ENCODE data around the gene HEPACAM.

Gene HEPACAM

GRCh38 chr11:124916370-124916710, 19.5 kb downstream of the HEPACAM start:
- no peaks in the 10 kb centered on the region for H3K79me2 ChIP-seq (ENCODE audit: control insufficient read depth, low read length)
- H3K27ac ChIP-seq (ENCODE audit: low read depth, low read length), result no peak overlapping the region
- no peaks in the 10 kb centered on the region for H3K36me3 ChIP-seq (ENCODE audit: control insufficient read depth, low read length)
- H3F3A ChIP-seq (ENCODE audit: control insufficient read depth, insufficient read depth), result no peaks in the 10 kb centered on the region
- no peaks in the 10 kb centered on the region for H4K20me1 ChIP-seq (ENCODE audit: control insufficient read depth, insufficient read depth, low read depth, low read length)
- H3K9me2 ChIP-seq (replicated peaks; ENCODE audit: control insufficient read depth, low read length), result no peaks in the 10 kb centered on the region
- H3K4me1 ChIP-seq (ENCODE audit: control insufficient read depth, low read length), result no peaks in the 10 kb centered on the region
- H3K27me3 ChIP-seq (ENCODE audit: control insufficient read depth, low read length), result peaks cover 3% of the 10 kb centered on the region; the same call in 1 of the 2 replicates
- H3K4me2 ChIP-seq (ENCODE audit: low read length), result no peak overlapping the region
- H3K4me3 ChIP-seq (ENCODE audit: low read length), result no peak overlapping the region
- no peaks in the 10 kb centered on the region for H3K9me3 ChIP-seq (ENCODE audit: control insufficient read depth, insufficient read depth, low read length)
- TF ChIP-seq, protein P1, sequence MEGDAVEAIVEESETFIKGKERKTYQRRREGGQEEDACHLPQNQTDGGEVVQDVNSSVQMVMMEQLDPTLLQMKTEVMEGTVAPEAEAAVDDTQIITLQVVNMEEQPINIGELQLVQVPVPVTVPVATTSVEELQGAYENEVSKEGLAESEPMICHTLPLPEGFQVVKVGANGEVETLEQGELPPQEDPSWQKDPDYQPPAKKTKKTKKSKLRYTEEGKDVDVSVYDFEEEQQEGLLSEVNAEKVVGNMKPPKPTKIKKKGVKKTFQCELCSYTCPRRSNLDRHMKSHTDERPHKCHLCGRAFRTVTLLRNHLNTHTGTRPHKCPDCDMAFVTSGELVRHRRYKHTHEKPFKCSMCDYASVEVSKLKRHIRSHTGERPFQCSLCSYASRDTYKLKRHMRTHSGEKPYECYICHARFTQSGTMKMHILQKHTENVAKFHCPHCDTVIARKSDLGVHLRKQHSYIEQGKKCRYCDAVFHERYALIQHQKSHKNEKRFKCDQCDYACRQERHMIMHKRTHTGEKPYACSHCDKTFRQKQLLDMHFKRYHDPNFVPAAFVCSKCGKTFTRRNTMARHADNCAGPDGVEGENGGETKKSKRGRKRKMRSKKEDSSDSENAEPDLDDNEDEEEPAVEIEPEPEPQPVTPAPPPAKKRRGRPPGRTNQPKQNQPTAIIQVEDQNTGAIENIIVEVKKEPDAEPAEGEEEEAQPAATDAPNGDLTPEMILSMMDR (IDR thresholded peaks at IDR 0.05; ENCODE audit: low read depth, low read length, poor library complexity, severe bottlenecking), result no peak
- TF ChIP-seq EZH2phosphoT487 (IDR thresholded peaks at IDR 0.05; ENCODE audit: borderline replicate concordance, low read length), result no peak

DNA sequence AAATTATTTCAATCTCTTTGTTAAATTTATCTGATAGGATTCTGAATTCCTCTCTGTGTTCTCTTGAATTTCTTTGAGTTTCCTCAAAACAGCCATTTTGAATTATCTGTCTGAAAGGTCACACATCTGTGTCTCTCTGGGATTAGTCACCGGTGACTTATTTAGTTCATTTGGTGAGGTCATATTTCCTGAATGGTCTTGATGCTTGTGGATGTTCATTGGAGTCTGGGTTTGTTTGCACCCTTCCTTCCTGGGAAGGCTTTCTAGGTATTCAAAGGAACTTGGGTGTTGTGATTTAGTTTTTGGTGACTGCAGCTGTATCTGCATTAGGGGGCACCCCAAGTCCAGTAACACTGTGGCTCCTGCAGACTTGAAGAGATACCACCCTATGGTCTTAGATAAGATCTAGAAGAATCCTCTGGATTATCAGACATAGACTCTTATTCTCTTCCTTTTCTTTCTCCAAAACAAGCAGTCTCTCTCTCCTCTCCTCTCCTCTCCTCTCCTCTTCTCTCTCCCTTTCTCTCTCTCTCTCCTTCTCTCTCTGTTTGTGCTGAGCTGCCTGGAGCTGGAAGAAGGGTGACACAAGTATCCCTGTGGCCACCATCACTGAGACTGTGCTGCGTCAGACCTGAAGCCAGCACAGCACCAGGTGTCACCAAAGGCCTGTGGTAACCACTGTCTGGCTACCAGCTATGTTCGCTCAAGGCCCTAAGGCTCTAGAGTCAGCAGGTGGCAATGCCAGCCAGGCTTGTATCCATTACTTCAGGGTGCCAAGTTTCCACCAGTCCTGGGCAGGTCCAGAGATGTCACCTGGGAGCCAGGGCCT, 20.1 kb downstream of the HEPACAM start:
- no peaks in the 10 kb centered on the region for H3K36me3 ChIP-seq (ENCODE audit: control insufficient read depth, low read length)
- H3F3A ChIP-seq (ENCODE audit: control insufficient read depth, insufficient read depth), result no peaks in the 10 kb centered on the region
- no peaks in the 10 kb centered on the region for H3K9me3 ChIP-seq (ENCODE audit: control insufficient read depth, insufficient read depth, low read length)
- H3K79me2 ChIP-seq (ENCODE audit: control insufficient read depth, low read length), result no peaks in the 10 kb centered on the region
- H3K27me3 ChIP-seq (ENCODE audit: control insufficient read depth, low read length), result peaks cover 3% of the 10 kb centered on the region; the same call in 1 of the 2 replicates
- H3K4me1 ChIP-seq (ENCODE audit: control insufficient read depth, low read length), result no peaks in the 10 kb centered on the region
- TF ChIP-seq, protein P1 (IDR thresholded peaks at IDR 0.05; ENCODE audit: low read depth, low read length, poor library complexity, severe bottlenecking), result no peak
- no peak for TF ChIP-seq EZH2phosphoT487 (IDR thresholded peaks at IDR 0.05; ENCODE audit: borderline replicate concordance, low read length)
- H3K4me2 ChIP-seq (ENCODE audit: low read length), result no peak overlapping the region
- no peaks in the 10 kb centered on the region for H4K20me1 ChIP-seq (ENCODE audit: control insufficient read depth, insufficient read depth, low read depth, low read length)
- H3K27ac ChIP-seq (ENCODE audit: low read depth, low read length), result no peak overlapping the region
- H3K9me2 ChIP-seq (replicated peaks; ENCODE audit: control insufficient read depth, low read length), result no peaks in the 10 kb centered on the region
- H3K4me3 ChIP-seq (ENCODE audit: low read length), result no peak overlapping the region

DNA sequence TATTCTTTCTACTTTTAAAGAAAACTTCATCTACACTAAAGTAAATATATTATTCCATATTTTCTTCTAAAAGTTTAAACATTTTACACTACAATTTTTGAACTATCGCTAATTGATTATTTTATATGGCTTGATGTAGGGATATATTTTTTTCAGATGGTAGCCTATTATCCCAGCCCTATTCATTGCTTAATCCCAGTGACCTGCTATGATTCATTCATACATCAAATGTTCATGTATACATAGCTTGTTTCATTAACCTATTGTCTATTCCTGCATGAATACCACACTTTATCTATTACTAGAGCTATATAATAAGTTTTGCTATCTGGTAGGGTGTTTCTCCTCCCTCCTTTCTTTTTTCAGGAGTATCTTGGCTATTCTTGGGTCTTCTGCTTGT, 33.2 kb downstream of the HEPACAM start:
- Histone ChIP-seq H3K9me2 (replicated peaks; ENCODE audit: control insufficient read depth, low read length) (no peaks in the 10 kb centered on the region), H3F3A (ENCODE audit: control insufficient read depth, insufficient read depth) (no peaks in the 10 kb centered on the region), H3K27me3 (ENCODE audit: control insufficient read depth, low read length) (peaks cover 34% of the 10 kb centered on the region), H3K9me3 (ENCODE audit: control insufficient read depth, insufficient read depth, low read length) (no peaks in the 10 kb centered on the region), H3K27ac (ENCODE audit: low read depth, low read length) (no peak overlapping the region), H3K4me1 (ENCODE audit: control insufficient read depth, low read length) (no peaks in the 10 kb centered on the region), H3K4me3 (ENCODE audit: low read length) (no peak overlapping the region), H3K36me3 (ENCODE audit: control insufficient read depth, low read length) (no peaks in the 10 kb centered on the region), H3K4me2 (ENCODE audit: low read length) (no peak overlapping the region), H4K20me1 (ENCODE audit: control insufficient read depth, insufficient read depth, low read depth, low read length) (no peaks in the 10 kb centered on the region), H3K79me2 (ENCODE audit: control insufficient read depth, low read length) (no peaks in the 10 kb centered on the region)
- TF ChIP-seq, protein P1 (IDR thresholded peaks at IDR 0.05; ENCODE audit: low read depth, low read length, poor library complexity, severe bottlenecking), result no peak
- no peak for TF ChIP-seq EZH2phosphoT487 (IDR thresholded peaks at IDR 0.05; ENCODE audit: borderline replicate concordance, low read length)
